SU-DHL-6 (cell line): Measurements from ENCODE around the gene PRDM10.

ENCODE experiments used
- H2AFZ ChIP-seq: fragments of 200-600 bp; sonication (generic); 2 replicates; pipeline ENCODE4 v1.6.1; 2014; ENCODE audit warnings: low read depth, mild to moderate bottlenecking, moderate library complexity, mixed read lengths, antibody characterized with exemption, low read length; ENCODE audit not compliant: severe bottlenecking
- H3F3A ChIP-seq: fragments of 200-600 bp; shearing (Covaris generic); 2 replicates; pipeline ENCODE4 v1.6.0; 2016; ENCODE audit warnings: antibody characterized with exemption, mild to moderate bottlenecking; ENCODE audit not compliant: insufficient read depth
- H3K27ac ChIP-seq: fragments of 200-600 bp; sonication (generic); 2 replicates; pipeline ENCODE4 v1.5.1; 2016; ENCODE audit warnings: low read depth, mild to moderate bottlenecking, low read length, moderate library complexity, mixed read lengths
- H3K27me3 ChIP-seq: fragments of 200-600 bp; sonication (generic), shearing (Covaris generic); 2 replicates; pipeline ENCODE4 v1.6.0; 2014; ENCODE audit warnings: mild to moderate bottlenecking, low read length
- H3K36me3 ChIP-seq: fragments of 200-600 bp; sonication (generic); 2 replicates; pipeline ENCODE4 v1.6.1; 2014; ENCODE audit warnings: mild to moderate bottlenecking, low read length, mixed read lengths
- H3K4me2 ChIP-seq: fragments of 300-600, 200-600 bp; shearing (Covaris generic), sonication (generic); 2 replicates; pipeline ENCODE4 v1.6.0; 2014; ENCODE audit warnings: low read length, low read depth, mild to moderate bottlenecking; ENCODE audit not compliant: poor library complexity, severe bottlenecking
- H3K4me3 ChIP-seq: fragments of 200-600 bp; sonication (generic); 2 replicates; pipeline ENCODE4 v1.5.1; 2014; ENCODE audit warnings: antibody characterized with exemption, low read length, mild to moderate bottlenecking, mixed read lengths; ENCODE audit not compliant: insufficient read depth, poor library complexity, severe bottlenecking
- H3K79me2 ChIP-seq: fragments of 200-600 bp; sonication (generic); 2 replicates; pipeline ENCODE4 v1.6.1; 2014; ENCODE audit warnings: mild to moderate bottlenecking, low read length, moderate library complexity; ENCODE audit not compliant: insufficient read depth
- H3K9ac ChIP-seq: fragments of 200-600 bp; sonication (generic); 2 replicates; pipeline ENCODE4 v1.7.0; 2014; ENCODE audit warnings: mild to moderate bottlenecking, low read length
- H3K9me2 ChIP-seq: fragments of 200-600 bp; sonication (generic); replicated peaks from 2 replicates; pipeline ENCODE4 v1.6.1; 2014; ENCODE audit warnings: low read length; ENCODE audit not compliant: insufficient read depth
- H3K9me3 ChIP-seq: fragments of 200-600 bp; sonication (generic); 2 replicates; pipeline ENCODE4 v1.6.1; 2014; ENCODE audit warnings: low read length, mixed read lengths; ENCODE audit not compliant: insufficient read depth
- H4K20me1 ChIP-seq: fragments of 200-600 bp; sonication (generic); 2 replicates; pipeline ENCODE4 v1.6.1; 2014; ENCODE audit warnings: low read depth, mild to moderate bottlenecking, antibody characterized with exemption, low read length, moderate library complexity, mixed read lengths
- CTCF ChIP-seq: fragments of 200-600 bp; sonication (generic); IDR thresholded peaks from one replicate; pipeline ENCODE4 v1.5.1; 2017; ENCODE audit warnings: antibody characterized with exemption, mild to moderate bottlenecking, low read length, moderate library complexity; ENCODE audit not compliant: insufficient read depth, poor library complexity, severe bottlenecking
- EZH2phosphoT487 ChIP-seq: fragments of 200-600 bp; sonication (generic), shearing (Covaris generic); conservative IDR thresholded peaks from 2 replicates; pipeline ENCODE4 v1.6.1; 2018; ENCODE audit warnings: mild to moderate bottlenecking, antibody characterized with exemption, low read length, moderate library complexity, mixed read lengths

Gene PRDM10

GRCh38 chr11:129978447-129978846 is 24.2 kb downstream of the PRDM10 start:
- Histone ChIP-seq H3K4me2 (no peak overlapping the region), H3K79me2 (no peaks in the 10 kb centered on the region)

GRCh38 chr11:129976328-129976727 is 26.3 kb downstream of the PRDM10 start:
- Histone ChIP-seq H3K27ac (no peak overlapping the region), H3F3A (peaks cover 10% of the 10 kb centered on the region), H3K9me3 (no peaks in the 10 kb centered on the region), H2AFZ (no peak overlapping the region), H3K27me3 (no peaks in the 10 kb centered on the region), H3K9ac (no peak overlapping the region), H3K9me2 (no peaks in the 10 kb centered on the region), H3K79me2 (no peaks in the 10 kb centered on the region), H3K36me3 (no peaks in the 10 kb centered on the region), H4K20me1 (no peaks in the 10 kb centered on the region), H3K4me2 (no peak overlapping the region), H3K4me3 (no peak overlapping the region)
- TF ChIP-seq EZH2phosphoT487: no peak
- TF ChIP-seq CTCF: no peak

More at GRCh38 chr11:129978447-129978846, 24.2 kb downstream of the PRDM10 start:
- TF ChIP-seq EZH2phosphoT487: no peak
- TF ChIP-seq CTCF: no peak
- Histone ChIP-seq H3K9me3 (no peaks in the 10 kb centered on the region), H3K27me3 (no peaks in the 10 kb centered on the region), H3K9me2 (no peaks in the 10 kb centered on the region), H4K20me1 (no peaks in the 10 kb centered on the region), H3K4me3 (no peak overlapping the region), H2AFZ (no peak overlapping the region), H3K9ac (no peak overlapping the region), H3F3A (no peaks in the 10 kb centered on the region; the same call in 1 of the 2 replicates), H3K27ac (no peak overlapping the region), H3K36me3 (no peaks in the 10 kb centered on the region)

GRCh38 chr11:129975543-129975942 is 27.1 kb downstream of the PRDM10 start:
- Histone ChIP-seq H3K27ac (no peak overlapping the region), H3K4me3 (no peak overlapping the region), H3K4me2 (no peak overlapping the region), H2AFZ (no peak overlapping the region), H3F3A (peaks cover 13% of the 10 kb centered on the region), H3K79me2 (no peaks in the 10 kb centered on the region), H4K20me1 (no peaks in the 10 kb centered on the region), H3K9me3 (no peaks in the 10 kb centered on the region), H3K9me2 (no peaks in the 10 kb centered on the region), H3K9ac (no peak overlapping the region), H3K36me3 (no peaks in the 10 kb centered on the region), H3K27me3 (no peaks in the 10 kb centered on the region)
- TF ChIP-seq CTCF: no peak
- no peak for TF ChIP-seq EZH2phosphoT487

GRCh38 chr11:129974672-129975071 is 28.0 kb downstream of the PRDM10 start:
- Histone ChIP-seq H3K4me3 (no peak overlapping the region), H3K27me3 (no peaks in the 10 kb centered on the region), H4K20me1 (no peaks in the 10 kb centered on the region), H3K36me3 (no peaks in the 10 kb centered on the region), H3K79me2 (no peaks in the 10 kb centered on the region), H3K9me2 (no peaks in the 10 kb centered on the region), H3K27ac (no peak overlapping the region), H2AFZ (no peak overlapping the region), H3K9me3 (no peaks in the 10 kb centered on the region), H3F3A (peaks cover 20% of the 10 kb centered on the region), H3K9ac (no peak overlapping the region), H3K4me2 (peak overlapping the region; percentile 75)
- TF ChIP-seq EZH2phosphoT487 (no peak), CTCF (no peak)
